Measurements from ENCODE around the gene AMIGO3.
"Not testable (repeated sequence)": the region's sequence is repeated elsewhere in the genome, so short reads cannot be mapped to it uniquely, and the experiment has no call there.

Gene AMIGO3

GRCh38 chr3:49685103-49685502 is 34.4 kb downstream of the AMIGO3 start:
- H3K9me3 ChIP-seq (ENCODE audit: control insufficient read depth in 5 of 5, low read length in 5 of 5); H3K9ac ChIP-seq (ENCODE audit: low read length in 5 of 5); H3K27ac ChIP-seq (ENCODE audit: low read depth, low read length); H3K4me3 ChIP-seq (ENCODE audit: low read depth in 1 of 5, low read length in 5 of 5); H3K27me3 ChIP-seq (ENCODE audit: control insufficient read depth in 5 of 5, insufficient read depth in 4 of 5, low read length in 5 of 5): not testable (repeated sequence)
- peaks cover 0 to 27% (median 18%) of the 10 kb centered on the region in 5 donors for H3K4me1 ChIP-seq (ENCODE audit: control insufficient read depth in 5 of 5, insufficient read depth in 5 of 5, low read length in 5 of 5)
- peaks cover 0 to 47% (median 42%) of the 10 kb centered on the region in 5 donors for H3K36me3 ChIP-seq (ENCODE audit: control insufficient read depth in 5 of 5, insufficient read depth in 5 of 5, low read length in 5 of 5)

- not testable (repeated sequence) for H3K27ac ChIP-seq (ENCODE audit: low read depth, low read length); H3K27me3 ChIP-seq (ENCODE audit: control insufficient read depth in 5 of 5, insufficient read depth in 4 of 5, low read length in 5 of 5); H3K4me3 ChIP-seq (ENCODE audit: low read depth in 1 of 5, low read length in 5 of 5); H3K9ac ChIP-seq (ENCODE audit: low read length in 5 of 5); H3K9me3 ChIP-seq (ENCODE audit: control insufficient read depth in 5 of 5, low read length in 5 of 5)
- Histone ChIP-seq H3K36me3 (ENCODE audit: control insufficient read depth in 5 of 5, insufficient read depth in 5 of 5, low read length in 5 of 5) (peaks cover 0 to 53% (median 48%) of the 10 kb centered on the region in 5 donors), H3K4me1 (ENCODE audit: control insufficient read depth in 5 of 5, insufficient read depth in 5 of 5, low read length in 5 of 5) (peaks cover 0 to 20% (median 14%) of the 10 kb centered on the region in 5 donors)
Observed at GRCh38 chr3:49684453-49684852, 35.0 kb downstream of the AMIGO3 start.

- no peak overlapping the region for H3K9ac ChIP-seq (ENCODE audit: low read length in 5 of 5)
- H3K27ac ChIP-seq (ENCODE audit: low read depth, low read length), result no peak overlapping the region
Observed at GRCh38 chr3:49683162-49683561, 36.3 kb downstream of the AMIGO3 start.

GRCh38 chr3:49681543-49681942 is 37.9 kb downstream of the AMIGO3 start:
- peaks cover 0 to 4% (median 3%) of the 10 kb centered on the region in 5 donors for H3K4me1 ChIP-seq (ENCODE audit: control insufficient read depth in 5 of 5, insufficient read depth in 5 of 5, low read length in 5 of 5)
- H3K36me3 ChIP-seq (ENCODE audit: control insufficient read depth in 5 of 5, insufficient read depth in 5 of 5, low read length in 5 of 5), result peaks cover 0 to 83% (median 77%) of the 10 kb centered on the region in 5 donors
- H3K9ac ChIP-seq (ENCODE audit: low read length in 5 of 5), result no peak overlapping the region

More at GRCh38 chr3:49683162-49683561, 36.3 kb downstream of the AMIGO3 start:
- Histone ChIP-seq H3K9me3 (ENCODE audit: control insufficient read depth in 5 of 5, low read length in 5 of 5) (no peaks in the 10 kb centered on the region), H3K4me1 (ENCODE audit: control insufficient read depth in 5 of 5, insufficient read depth in 5 of 5, low read length in 5 of 5) (peaks cover 0 to 10% (median 7%) of the 10 kb centered on the region in 5 donors), H3K36me3 (ENCODE audit: control insufficient read depth in 5 of 5, insufficient read depth in 5 of 5, low read length in 5 of 5) (peaks cover 0 to 66% (median 61%) of the 10 kb centered on the region in 5 donors), H3K4me3 (ENCODE audit: low read depth in 1 of 5, low read length in 5 of 5) (no peak overlapping the region), H3K27me3 (ENCODE audit: control insufficient read depth in 5 of 5, insufficient read depth in 4 of 5, low read length in 5 of 5) (peaks cover 0 to 3% (median 0%) of the 10 kb centered on the region in 5 donors)

GRCh38 chr3:49681232-49681522 is 38.3 kb downstream of the AMIGO3 start:
- no peak overlapping the region for H3K4me3 ChIP-seq (ENCODE audit: low read depth in 1 of 5, low read length in 5 of 5)
- H3K27ac ChIP-seq (ENCODE audit: low read depth, low read length), result no peak overlapping the region
- no peak overlapping the region for H3K9ac ChIP-seq (ENCODE audit: low read length in 5 of 5)
- no peaks in the 10 kb centered on the region for H3K27me3 ChIP-seq (ENCODE audit: control insufficient read depth in 5 of 5, insufficient read depth in 4 of 5, low read length in 5 of 5)
- H3K9me3 ChIP-seq (ENCODE audit: control insufficient read depth in 5 of 5, low read length in 5 of 5), result no peaks in the 10 kb centered on the region
- peaks cover 0 to 86% (median 81%) of the 10 kb centered on the region in 5 donors for H3K36me3 ChIP-seq (ENCODE audit: control insufficient read depth in 5 of 5, insufficient read depth in 5 of 5, low read length in 5 of 5)
- H3K4me1 ChIP-seq (ENCODE audit: control insufficient read depth in 5 of 5, insufficient read depth in 5 of 5, low read length in 5 of 5), result peaks cover 0 to under 1% (median 0%) of the 10 kb centered on the region in 5 donors

More at GRCh38 chr3:49681543-49681942, 37.9 kb downstream of the AMIGO3 start:
- Histone ChIP-seq H3K9me3 (ENCODE audit: control insufficient read depth in 5 of 5, low read length in 5 of 5) (no peaks in the 10 kb centered on the region), H3K4me3 (ENCODE audit: low read depth in 1 of 5, low read length in 5 of 5) (no peak overlapping the region), H3K27ac (ENCODE audit: low read depth, low read length) (no peak overlapping the region), H3K27me3 (ENCODE audit: control insufficient read depth in 5 of 5, insufficient read depth in 4 of 5, low read length in 5 of 5) (peaks cover 0 to 3% (median 0%) of the 10 kb centered on the region in 5 donors)

GRCh38 chr3:49680493-49681231 is 38.8 kb downstream of the AMIGO3 start:
- Histone ChIP-seq H3K4me3 (ENCODE audit: low read depth in 1 of 5, low read length in 5 of 5) (no peak overlapping the region), H3K4me1 (ENCODE audit: control insufficient read depth in 5 of 5, insufficient read depth in 5 of 5, low read length in 5 of 5) (no peaks in the 10 kb centered on the region), H3K27ac (ENCODE audit: low read depth, low read length) (no peak overlapping the region), H3K9ac (ENCODE audit: low read length in 5 of 5) (no peak overlapping the region), H3K36me3 (ENCODE audit: control insufficient read depth in 5 of 5, insufficient read depth in 5 of 5, low read length in 5 of 5) (peaks cover 0 to 91% (median 84%) of the 10 kb centered on the region in 5 donors), H3K27me3 (ENCODE audit: control insufficient read depth in 5 of 5, insufficient read depth in 4 of 5, low read length in 5 of 5) (no peaks in the 10 kb centered on the region), H3K9me3 (ENCODE audit: control insufficient read depth in 5 of 5, low read length in 5 of 5) (no peaks in the 10 kb centered on the region)

GRCh38 chr3:49675912-49676311 is 43.6 kb downstream of the AMIGO3 start:
- Histone ChIP-seq H3K27ac (ENCODE audit: low read depth, low read length) (no peak overlapping the region), H3K27me3 (ENCODE audit: control insufficient read depth in 5 of 5, insufficient read depth in 4 of 5, low read length in 5 of 5) (no peaks in the 10 kb centered on the region), H3K4me1 (ENCODE audit: control insufficient read depth in 5 of 5, insufficient read depth in 5 of 5, low read length in 5 of 5) (peaks cover 0 to 22% (median 18%) of the 10 kb centered on the region in 5 donors), H3K4me3 (ENCODE audit: low read depth in 1 of 5, low read length in 5 of 5) (no peak overlapping the region), H3K36me3 (ENCODE audit: control insufficient read depth in 5 of 5, insufficient read depth in 5 of 5, low read length in 5 of 5) (peaks cover 0 to 55% (median 51%) of the 10 kb centered on the region in 5 donors), H3K9me3 (ENCODE audit: control insufficient read depth in 5 of 5, low read length in 5 of 5) (peaks cover 0 to 3% (median 0%) of the 10 kb centered on the region in 5 donors), H3K9ac (ENCODE audit: low read length in 5 of 5) (no peak overlapping the region)

- peaks cover 0 to 22% (median 18%) of the 10 kb centered on the region in 5 donors for H3K4me1 ChIP-seq (ENCODE audit: control insufficient read depth in 5 of 5, insufficient read depth in 5 of 5, low read length in 5 of 5)
- H3K4me3 ChIP-seq (ENCODE audit: low read depth in 1 of 5, low read length in 5 of 5), result peak overlapping the region; percentile 66 to 85 (median 82)
- H3K27ac ChIP-seq (ENCODE audit: low read depth, low read length), result peak overlapping the region; percentile 23
- no peaks in the 10 kb centered on the region for H3K27me3 ChIP-seq (ENCODE audit: control insufficient read depth in 5 of 5, insufficient read depth in 4 of 5, low read length in 5 of 5)
- peaks cover 0 to 3% (median 0%) of the 10 kb centered on the region in 5 donors for H3K9me3 ChIP-seq (ENCODE audit: control insufficient read depth in 5 of 5, low read length in 5 of 5)
- H3K9ac ChIP-seq (ENCODE audit: low read length in 5 of 5), result peak overlapping the region in 4 of 5 donors; percentile 55 to 81 (median 63)
- peaks cover 0 to 41% (median 37%) of the 10 kb centered on the region in 5 donors for H3K36me3 ChIP-seq (ENCODE audit: control insufficient read depth in 5 of 5, insufficient read depth in 5 of 5, low read length in 5 of 5)
Observed at GRCh38 chr3:49674497-49674983, 44.9 kb downstream of the AMIGO3 start.

GRCh38 chr3:49673715-49674496 is 45.6 kb downstream of the AMIGO3 start, which contains the start of gene APEH:
Gene APEH (plus strand): TSS chr3:49674351. CDS start chr3:49674402, 51 bp downstream.
- Histone ChIP-seq H3K27ac (ENCODE audit: low read depth, low read length) (peak within 1 kb of the TSS; percentile 78), H3K9ac (ENCODE audit: low read length in 5 of 5) (peak within 1 kb of the TSS in 4 of 5 donors; percentile 55 to 81 (median 63)), H3K4me1 (ENCODE audit: control insufficient read depth in 5 of 5, insufficient read depth in 5 of 5, low read length in 5 of 5) (peaks cover 0 to 28% (median 24%) of the 10 kb centered on the region in 5 donors), H3K36me3 (ENCODE audit: control insufficient read depth in 5 of 5, insufficient read depth in 5 of 5, low read length in 5 of 5) (peaks cover 0 to 34% (median 31%) of the 10 kb centered on the region in 5 donors), H3K27me3 (ENCODE audit: control insufficient read depth in 5 of 5, insufficient read depth in 4 of 5, low read length in 5 of 5) (peaks cover 0 to 3% (median 0%) of the 10 kb centered on the region in 5 donors), H3K9me3 (ENCODE audit: control insufficient read depth in 5 of 5, low read length in 5 of 5) (peaks cover 0 to 3% (median 0%) of the 10 kb centered on the region in 5 donors), H3K4me3 (ENCODE audit: low read depth in 1 of 5, low read length in 5 of 5) (peak within 1 kb of the TSS; percentile 66 to 85 (median 82))
